ENCODE results near the gene FSD1L.
"Not testable (repeated sequence)": the region's sequence is repeated elsewhere in the genome, so short reads cannot be mapped to it uniquely, and the experiment has no call there.

Gene FSD1L

GRCh38 chr9:105520992-105521391, 73.2 kb downstream of the FSD1L start:
- intact Hi-C loops (cut with DNase I) = not testable (repeated sequence)
- DNase-seq = peak in 1 of 42 donors; percentile 5

- DNase-seq; intact Hi-C loops (cut with DNase I): not testable (repeated sequence)
These were observed 75.0 kb downstream of the FSD1L start for GRCh38 chr9:105522618-105523385.

GRCh38 chr9:105531530-105531929, 83.7 kb downstream of the FSD1L start:
- no peak for DNase-seq
- intact Hi-C loops (cut with DNase I) = no loop called here

- intact Hi-C loops (cut with DNase I) = no loop called here
- DNase-seq = no peak
These were observed 88.3 kb downstream of the FSD1L start for GRCh38 chr9:105535920-105536668.

GRCh38 chr9:105539452-105539851, 91.6 kb downstream of the FSD1L start:
- no peak for DNase-seq
- intact Hi-C loops (cut with DNase I) = no loop called here

- intact Hi-C loops (cut with DNase I) = no loop called here
- DNase-seq = no peak
These were observed 94.0 kb downstream of the FSD1L start for GRCh38 chr9:105541838-105542237.

GRCh38 chr9:105554042-105554441, 106.2 kb downstream of the FSD1L start:
- peak in 1 of 42 donors; percentile 4 for DNase-seq
- intact Hi-C loops (cut with DNase I) = no loop called here

GRCh38 chr9:105557804-105558610, 110.2 kb downstream of the FSD1L start, which contains the start of gene FKTN:
Gene FKTN (plus strand): TSS chr9:105558131. CDS start chr9:105575033, 16,902 bp downstream.
- DNase-seq = peak; percentile 84 to 96 (median 92)
- intact Hi-C loops (cut with DNase I) = no loop called here

- DNase-seq = no peak
- intact Hi-C loops (cut with DNase I) = no loop called here
These were observed 124.6 kb downstream of the FSD1L start for GRCh38 chr9:105572455-105572854.

- DNase-seq; intact Hi-C loops (cut with DNase I): not testable (repeated sequence)
These were observed 132.1 kb downstream of the FSD1L start for GRCh38 chr9:105579952-105580351.

- DNase-seq; intact Hi-C loops (cut with DNase I): not testable (repeated sequence)
These were observed 133.7 kb downstream of the FSD1L start for GRCh38 chr9:105581550-105581949.

- intact Hi-C loops (cut with DNase I) = no loop called here
- DNase-seq = no peak
These were observed 145.3 kb downstream of the FSD1L start for GRCh38 chr9:105593145-105593544.
